Ureter (tissue), 1 donor: ENCODE measurements around the gene ANK3. TPM values are rescaled to one million over a fixed set of nuclear protein-coding genes. Genes with fewer than 3 reads are reported as not detected.
"Not testable (repeated sequence)": the region's sequence is repeated elsewhere in the genome, so short reads cannot be mapped to it uniquely, and the experiment has no call there.

Source experiments
- DNase-seq: peaks from one replicate; pipeline ENCODE4 v3.0.0-alpha.2; 2020; ENCODE audit warnings: low spot score
- total RNA-seq: library from RNA; stranded (reverse); gene quantifications from one replicate; pipeline ENCODE4 v1.2.4, GENCODE V29; 2023
- donor health status: DM: yes; HTN: yes; CAD: no.

ANK3 gene
- total RNA-seq, 1 donor from 2014 or later, result 86.0 TPM

- no peak for DNase-seq
Observed at GRCh38 chr10:60309371-60309770, 80.3 kb downstream of the ANK3 start.

DNA sequence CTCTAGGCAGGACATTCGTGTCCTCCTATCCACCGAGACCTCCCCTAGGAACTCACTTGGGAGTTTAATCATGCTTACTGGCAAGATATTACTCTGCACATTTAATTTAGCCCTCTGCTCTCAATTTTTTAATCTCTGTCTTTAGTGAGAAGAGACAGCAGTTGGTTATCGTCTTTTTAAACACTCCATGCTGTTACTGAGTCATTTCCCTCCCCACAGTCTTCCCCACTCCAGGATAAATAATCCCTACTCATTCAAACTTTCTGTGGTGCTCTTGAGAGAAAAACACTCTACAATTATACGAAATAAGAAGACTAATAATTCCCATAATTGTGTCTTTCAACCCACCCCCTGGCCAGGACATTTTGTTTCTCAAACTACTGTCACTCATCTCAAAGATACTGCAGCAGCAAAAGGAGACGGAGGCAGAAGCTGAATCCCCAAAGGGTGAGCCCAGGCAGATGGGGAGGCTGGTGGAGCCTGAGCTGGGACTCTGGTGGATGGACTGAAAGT, 84.2 kb downstream of the ANK3 start:
- no peak for DNase-seq

DNA sequence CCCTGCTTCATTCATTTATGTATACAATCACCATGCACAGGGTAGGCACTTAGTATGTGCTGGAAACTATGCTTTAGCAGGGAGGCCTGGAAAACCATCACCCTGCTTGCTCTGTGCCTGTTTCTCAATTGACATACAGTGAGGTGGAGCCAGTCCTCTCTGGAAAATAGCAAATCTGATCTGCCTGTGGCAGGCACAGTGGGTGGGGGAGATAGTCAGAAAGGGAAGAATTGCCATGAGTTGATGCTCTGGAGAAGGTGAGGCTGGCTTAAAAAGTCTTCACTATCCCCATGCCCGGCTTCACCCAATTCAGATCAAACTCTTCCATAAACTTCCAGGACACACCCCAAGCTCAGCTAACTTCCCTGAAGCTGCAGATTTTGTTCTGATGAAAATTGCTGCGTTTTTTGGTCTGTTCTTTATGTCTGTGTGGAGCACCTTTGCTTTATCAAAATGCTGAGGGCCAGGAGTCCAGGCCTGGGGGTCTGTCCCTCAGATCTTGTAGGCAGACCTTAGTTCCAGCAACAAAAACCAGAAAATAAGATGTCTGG, 84.8 kb downstream of the ANK3 start:
- no peak for DNase-seq

DNA sequence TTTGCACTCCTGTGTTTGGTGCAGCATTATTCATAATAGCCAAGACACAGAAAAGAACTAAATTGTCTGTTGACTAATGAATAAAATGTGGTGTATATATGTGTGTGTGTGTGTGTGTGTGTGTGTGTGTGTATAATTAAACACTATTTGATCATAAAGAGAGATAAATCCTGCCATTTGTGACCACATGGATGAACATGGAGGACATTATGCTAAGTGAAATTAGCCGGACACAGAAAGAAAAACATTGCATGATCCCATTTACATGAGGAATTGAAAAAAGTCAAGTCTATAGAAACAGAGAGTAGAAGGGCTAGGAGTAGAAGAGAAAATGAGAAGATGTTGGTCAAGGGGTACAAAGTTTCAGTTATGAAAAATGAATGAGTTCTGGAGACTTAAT, 85.9 kb downstream of the ANK3 start:
- no peak for DNase-seq

GRCh38 chr10:60299961-60300883, 89.5 kb downstream of the ANK3 start:
- DNase-seq, result no peak

- DNase-seq, result no peak
Observed at GRCh38 chr10:60299390-60299778, 90.3 kb downstream of the ANK3 start.

DNA sequence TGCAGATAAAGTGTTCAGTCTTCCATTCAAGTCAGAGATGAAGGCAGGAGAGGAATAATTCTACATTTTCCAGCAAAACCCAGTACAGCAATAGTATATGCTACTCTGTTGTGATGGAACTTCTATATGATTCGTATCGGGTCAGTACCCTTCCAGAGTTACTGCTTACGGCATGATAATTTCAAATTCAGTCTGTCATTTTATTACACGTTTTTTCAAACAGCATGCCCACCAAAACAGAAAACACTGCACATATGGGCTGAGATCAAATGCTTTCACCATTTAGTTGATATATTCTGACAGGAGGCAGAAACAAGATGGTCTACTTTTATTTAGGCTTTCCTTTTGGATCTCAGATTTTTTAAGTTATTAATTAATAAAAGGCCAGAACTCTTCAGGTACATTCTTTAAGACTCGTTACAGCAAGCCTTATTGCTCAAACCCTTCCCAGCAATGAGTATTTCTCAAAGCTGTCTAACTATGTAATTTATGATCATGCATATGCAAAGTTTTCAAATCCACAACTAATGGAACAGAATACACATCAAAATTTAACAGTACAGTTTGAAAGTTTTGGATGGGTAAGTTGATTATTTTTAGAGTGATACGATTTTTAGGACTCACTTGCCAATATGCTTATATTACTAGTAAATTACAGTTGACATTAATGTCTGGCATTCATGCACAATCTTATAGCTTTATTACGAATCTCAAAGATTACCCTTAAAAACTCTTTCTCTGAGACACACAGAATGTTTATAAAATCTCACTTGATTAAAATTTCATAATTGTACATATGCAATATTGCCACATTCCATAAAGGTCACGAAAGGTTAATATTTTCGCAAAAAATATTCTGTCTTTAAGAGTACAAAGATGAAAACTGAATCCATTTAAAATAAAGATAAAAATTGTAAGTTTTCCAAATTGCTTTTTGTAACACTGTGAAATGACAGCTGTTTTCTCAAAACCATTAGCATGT, 91.0 kb downstream of the ANK3 start:
- DNase-seq, result no peak

DNA sequence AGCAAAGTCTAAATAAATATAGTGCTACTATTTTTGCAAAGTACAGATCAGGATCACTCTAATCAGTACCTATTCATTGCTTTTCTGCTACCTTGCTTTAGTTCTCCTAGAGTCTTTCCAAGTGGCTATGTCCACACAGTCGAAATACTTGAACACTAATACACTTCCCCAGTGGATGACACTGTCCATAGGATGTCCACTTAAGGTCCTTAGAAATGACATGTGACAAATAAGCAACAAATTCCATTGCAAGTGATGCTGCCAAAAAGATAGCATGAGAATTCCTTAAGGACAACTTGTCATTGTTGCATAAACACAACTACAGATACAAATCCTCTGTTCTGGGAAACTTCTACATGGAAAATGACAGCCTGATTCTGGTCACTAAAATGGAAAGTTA, 93.6 kb downstream of the ANK3 start:
- DNase-seq, result no peak

GRCh38 chr10:60295028-60295937, 94.4 kb downstream of the ANK3 start:
- DNase-seq, result no peak

GRCh38 chr10:60293581-60294175, 96.0 kb downstream of the ANK3 start:
- no peak for DNase-seq

- DNase-seq, result no peak
Observed at GRCh38 chr10:60292998-60293397, 96.7 kb downstream of the ANK3 start.

GRCh38 chr10:60292536-60292935, 97.1 kb downstream of the ANK3 start:
- DNase-seq, result not testable (repeated sequence)

DNA sequence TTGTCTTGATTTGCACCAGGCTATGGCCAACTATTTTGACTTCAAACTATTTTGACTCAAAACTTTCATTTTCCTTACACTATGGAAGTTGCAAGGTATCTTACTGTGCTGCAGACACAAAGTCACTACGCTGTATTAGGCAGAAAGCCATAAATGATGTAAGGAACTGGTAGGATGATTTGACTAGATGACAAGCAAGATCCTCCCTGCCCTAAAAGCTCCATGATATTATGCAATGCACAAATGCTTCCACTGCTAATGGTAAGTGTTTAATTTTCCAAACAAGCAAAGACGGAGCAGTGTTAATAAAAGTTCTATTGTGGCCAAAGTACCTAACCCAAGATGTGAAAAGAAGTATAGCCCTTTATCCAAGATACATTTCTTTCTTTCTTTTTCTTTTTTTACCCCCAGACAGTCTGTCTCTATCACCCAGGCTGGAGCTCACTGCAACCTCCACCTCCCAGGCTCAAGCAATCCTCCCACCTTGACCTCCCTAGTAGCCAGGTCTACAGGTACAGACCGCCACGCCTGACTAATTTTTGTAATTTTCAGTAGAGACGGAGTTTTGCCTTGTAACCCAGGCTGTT, 98.2 kb downstream of the ANK3 start:
- DNase-seq, result no peak

- DNase-seq, result no peak
Observed at GRCh38 chr10:60290558-60290957, 99.1 kb downstream of the ANK3 start.

DNA sequence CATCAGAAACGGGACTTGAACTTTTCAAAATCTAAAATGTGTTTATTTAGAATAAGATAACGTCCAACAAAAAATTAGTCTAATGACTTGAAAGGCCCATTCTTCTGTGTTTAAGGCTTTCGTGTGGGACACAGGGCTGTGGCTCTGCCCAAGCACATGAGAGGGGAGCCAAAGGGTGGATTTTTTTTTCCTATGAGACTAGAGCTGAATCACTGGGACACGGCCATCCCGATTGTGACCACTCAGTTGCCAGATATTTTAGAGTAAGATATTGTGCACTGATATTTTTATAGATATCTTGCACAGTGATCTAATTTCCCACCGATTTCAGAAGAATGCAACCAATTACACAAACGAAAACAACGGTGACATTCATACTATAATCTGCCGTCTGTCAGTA, 99.9 kb downstream of the ANK3 start:
- DNase-seq, result no peak

GRCh38 chr10:60288256-60288655, 101.4 kb downstream of the ANK3 start:
- no peak for DNase-seq

GRCh38 chr10:60286559-60286958, 103.1 kb downstream of the ANK3 start:
- DNase-seq, result no peak

DNA sequence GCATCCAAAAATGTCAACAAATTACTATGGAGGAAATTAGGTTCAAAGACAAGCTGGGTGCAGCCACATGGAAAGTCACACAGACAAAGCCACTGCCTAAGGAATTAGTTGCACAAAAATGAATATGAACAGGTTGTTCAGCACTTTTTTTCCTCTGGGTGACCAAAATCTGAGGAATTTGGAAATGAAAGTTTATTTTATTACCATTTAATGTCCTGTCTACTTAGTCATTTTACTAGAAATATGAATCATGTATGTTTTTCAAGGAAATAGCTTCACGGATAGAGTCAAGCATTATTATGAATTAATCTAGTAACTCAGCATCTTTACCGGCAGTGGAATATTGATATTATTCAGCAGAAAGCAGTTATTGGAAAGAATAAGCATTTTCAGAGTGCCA, 106.3 kb downstream of the ANK3 start:
- no peak for DNase-seq

DNA sequence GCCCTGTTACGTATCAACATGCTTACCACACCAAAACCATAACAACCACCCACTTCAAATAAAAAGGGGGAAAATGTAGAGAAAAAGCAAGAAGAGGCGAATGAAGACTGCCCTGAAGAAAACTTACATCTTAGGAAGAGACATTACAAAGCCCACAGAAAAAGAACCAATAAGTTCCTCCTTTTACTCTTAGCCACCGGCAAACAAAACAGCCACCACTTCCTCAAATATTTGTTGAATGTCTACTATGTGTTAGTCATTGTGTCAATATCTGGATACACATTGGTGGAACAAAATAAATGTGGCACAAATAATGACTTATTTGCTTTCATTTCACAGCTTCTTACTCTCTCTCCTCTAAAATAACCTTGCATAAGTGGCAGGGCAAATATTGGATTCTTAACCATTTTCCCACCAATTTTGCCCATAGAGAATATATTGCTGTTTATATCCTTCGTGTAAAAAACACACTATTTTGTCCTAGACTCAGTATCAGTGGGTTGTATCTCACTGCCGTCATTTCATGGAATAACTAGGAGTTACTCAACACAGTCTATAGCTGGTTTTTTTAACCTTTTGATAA, 106.8 kb downstream of the ANK3 start:
- DNase-seq, result peak; percentile 46
